COR-L47 (cell line): ENCODE data around the gene PTCSC3.
A peak's percentile ranks its signal among the peaks of the same experiment; 100 is the strongest.

Experiments used
- DNase-seq: peaks from one replicate; lab custom pipeline; 2025; lab: John Stamatoyannopoulos, UW

Gene PTCSC3

GRCh38 chr14:36176524-36176923 lies at the start of gene PTCSC3:
Gene PTCSC3 (minus strand): TSS chr14:36176722.
- DNase-seq: no peak

GRCh38 chr14:36226164-36226563 lies 49.6 kb upstream of the PTCSC3 start:
- DNase-seq: no peak

- DNase-seq: no peak
These were observed 47.7 kb upstream of the PTCSC3 start for GRCh38 chr14:36224176-36224575.

- DNase-seq: no peak
These were observed 47.0 kb upstream of the PTCSC3 start for GRCh38 chr14:36223558-36223957.

- no peak for DNase-seq
These were observed 46.5 kb upstream of the PTCSC3 start for GRCh38 chr14:36222952-36223468.

- no peak for DNase-seq
These were observed 45.8 kb upstream of the PTCSC3 start for GRCh38 chr14:36222337-36222736.

GRCh38 chr14:36221112-36221511 lies 44.6 kb upstream of the PTCSC3 start:
- DNase-seq: peak; percentile 55

GRCh38 chr14:36217732-36218131 lies 41.2 kb upstream of the PTCSC3 start:
- DNase-seq: no peak

- no peak for DNase-seq
These were observed 40.5 kb upstream of the PTCSC3 start for GRCh38 chr14:36217027-36217426.

GRCh38 chr14:36215217-36215598 lies 38.7 kb upstream of the PTCSC3 start:
- DNase-seq: no peak

GRCh38 chr14:36214476-36215216 lies 38.1 kb upstream of the PTCSC3 start:
- DNase-seq: no peak

GRCh38 chr14:36212987-36213386 lies 36.5 kb upstream of the PTCSC3 start:
- no peak for DNase-seq

GRCh38 chr14:36212577-36212976 lies 36.1 kb upstream of the PTCSC3 start:
- DNase-seq: no peak

- no peak for DNase-seq
These were observed 32.3 kb upstream of the PTCSC3 start for GRCh38 chr14:36208690-36209278.

- no peak for DNase-seq
These were observed 31.0 kb upstream of the PTCSC3 start for GRCh38 chr14:36207500-36207899.

- no peak for DNase-seq
These were observed 28.0 kb upstream of the PTCSC3 start for GRCh38 chr14:36204461-36205073.

- DNase-seq: no peak
These were observed 21.9 kb upstream of the PTCSC3 start for GRCh38 chr14:36198378-36198777.

- DNase-seq: peak; percentile 67
These were observed 18.1 kb upstream of the PTCSC3 start for GRCh38 chr14:36194663-36195062.

- no peak for DNase-seq
These were observed 16.0 kb upstream of the PTCSC3 start for GRCh38 chr14:36192530-36192929.

- DNase-seq: no peak
These were observed 6.9 kb upstream of the PTCSC3 start for GRCh38 chr14:36183402-36183801.

GRCh38 chr14:36181417-36181816 lies 4.9 kb upstream of the PTCSC3 start:
- DNase-seq: no peak

- DNase-seq: no peak
These were observed 967 bp upstream of the PTCSC3 start for GRCh38 chr14:36177489-36177888.

GRCh38 chr14:36174767-36175424 lies 1.6 kb downstream of the PTCSC3 start:
- DNase-seq: no peak
